IMR-90 (cell line): Measurements from ENCODE around the gene TMEM97. TPM values are rescaled to one million over a fixed set of nuclear protein-coding genes. Genes with fewer than 3 reads are reported as not detected.

ENCODE experiments used
- ATAC-seq: fragments of 200-7000 bp; cut with Tn5 transposase; 2 replicates; pipeline ENCODE4 v1.9.1; 2020; ENCODE audit warnings: low read depth, mild to moderate bottlenecking, moderate library complexity
- BruUV-seq: library from RNA; stranded (reverse); fragments of 400-500 nt; replicated peaks from 2 replicates; lab custom pipeline; 2021; lab: Mats Ljungman, UMichigan
- CTCF ChIA-PET: fragments of 300-600 bp; formaldehyde crosslinking; extraction: SDS; loops from one replicate; lab custom pipeline; 2021; ENCODE audit warnings: antibody characterized with exemption; lab: Yijun Ruan, JAX
- POLR2A ChIA-PET: fragments of 300-600 bp; sonication (Branson Sonifier 250); formaldehyde crosslinking; loops from one replicate; lab custom pipeline; 2022; ENCODE audit warnings: antibody characterized with exemption; ENCODE audit not compliant: unreplicated experiment; lab: Charles Lee
- DNase-seq: peaks from one replicate; pipeline ENCODE4 v3.0.0; 2013
- H2AFZ ChIP-seq: replicated peaks from 2 replicates; pipeline ENCODE3; 2013; ENCODE audit warnings: low read length, mild to moderate bottlenecking; ENCODE audit not compliant: poor library complexity
- H2AK5ac ChIP-seq: 2 replicates; pipeline ENCODE4 v1.6.1; 2013; ENCODE audit warnings: low read depth, low read length, inconsistent platforms
- H2AK9ac ChIP-seq: replicated peaks from 2 replicates; pipeline ENCODE3; 2013; ENCODE audit warnings: mild to moderate bottlenecking, low read depth, low read length, moderate library complexity; ENCODE audit not compliant: poor library complexity
- H2BK120ac ChIP-seq: 2 replicates; pipeline ENCODE4 v1.6.1; 2013; ENCODE audit warnings: low read depth, low read length, inconsistent platforms
- H2BK15ac ChIP-seq: 3 replicates; pipeline ENCODE4 v1.6.1; 2013; ENCODE audit warnings: low read depth, low read length, inconsistent platforms
- H2BK20ac ChIP-seq: 2 replicates; pipeline ENCODE4 v1.6.1; 2013; ENCODE audit warnings: low read depth, mild to moderate bottlenecking, inconsistent platforms, low read length, moderate library complexity
- H2BK5ac ChIP-seq: 2 replicates; pipeline ENCODE4 v1.6.1; 2013; ENCODE audit warnings: mild to moderate bottlenecking, low read depth, low read length, inconsistent platforms; ENCODE audit not compliant: poor library complexity, severe bottlenecking
- H3K14ac ChIP-seq: replicated peaks from 2 replicates; pipeline ENCODE4 v1.6.1; 2013; ENCODE audit warnings: low read depth, low read length, inconsistent platforms
- H3K18ac ChIP-seq: 2 replicates; pipeline ENCODE4 v1.6.1; 2013; ENCODE audit warnings: low read depth, low read length, control low read depth
- H3K23ac ChIP-seq: 2 replicates; pipeline ENCODE4 v1.6.1; 2013; ENCODE audit warnings: low read depth, low read length, inconsistent platforms
- H3K27ac ChIP-seq: 2 replicates; pipeline ENCODE4 v1.5.1; 2013; ENCODE audit warnings: mild to moderate bottlenecking, control low read depth, low read length; ENCODE audit not compliant: insufficient read depth
- H3K27me3 ChIP-seq: 2 replicates; pipeline ENCODE4 v1.6.1; 2013; ENCODE audit warnings: low read length; ENCODE audit not compliant: control insufficient read depth, insufficient read depth
- H3K36me3 ChIP-seq: 2 replicates; pipeline ENCODE4 v1.6.1; 2013; ENCODE audit warnings: low read length, mixed read lengths; ENCODE audit not compliant: control insufficient read depth, insufficient read depth
- H3K4ac ChIP-seq: 2 replicates; pipeline ENCODE4 v1.6.1; 2013; ENCODE audit warnings: low read depth, low read length, inconsistent platforms
- H3K4me1 ChIP-seq: 2 replicates; pipeline ENCODE4 v1.6.1; 2013; ENCODE audit warnings: low read length, mixed read lengths; ENCODE audit not compliant: control insufficient read depth, insufficient read depth
- H3K4me2 ChIP-seq: 2 replicates; pipeline ENCODE4 v1.6.1; 2013; ENCODE audit warnings: low read depth, mild to moderate bottlenecking, control low read depth, low read length, moderate library complexity
- H3K4me3 ChIP-seq: 2 replicates; pipeline ENCODE4 v1.5.1; 2013; ENCODE audit warnings: low read depth, mild to moderate bottlenecking, control low read depth, low read length, moderate library complexity; ENCODE audit not compliant: insufficient read depth
- H3K56ac ChIP-seq: 2 replicates; pipeline ENCODE4 v1.6.1; 2013; ENCODE audit warnings: low read length, inconsistent platforms; ENCODE audit not compliant: insufficient read depth; ENCODE audit errors: extremely low read depth
- H3K79me1 ChIP-seq, 2 experiments: 2 replicates each; pipeline ENCODE4 v1.6.1; 2013; ENCODE audit warnings: low read length in 2 of 2, inconsistent platforms in 1 of 2, low read depth in 1 of 2
- H3K9ac ChIP-seq: 2 replicates; pipeline ENCODE4 v1.6.1; 2013; ENCODE audit warnings: low read depth, low read length, control low read depth
- H3K9me1 ChIP-seq: 2 replicates; pipeline ENCODE4 v1.6.1; 2013; ENCODE audit warnings: low read length, inconsistent platforms; ENCODE audit not compliant: insufficient read depth
- H3K9me3 ChIP-seq: 2 replicates; pipeline ENCODE4 v1.6.1; 2013; ENCODE audit warnings: low read length; ENCODE audit not compliant: control insufficient read depth, insufficient read depth
- H4K20me1 ChIP-seq: 2 replicates; pipeline ENCODE4 v1.6.1; 2013; ENCODE audit warnings: low read length, inconsistent platforms; ENCODE audit not compliant: insufficient read depth
- H4K5ac ChIP-seq: 2 replicates; pipeline ENCODE4 v1.6.1; 2013; ENCODE audit warnings: mild to moderate bottlenecking, low read depth, low read length, control low read depth
- H4K8ac ChIP-seq, 2 experiments: 2 replicates each; pipeline ENCODE4 v1.6.1; 2013; ENCODE audit warnings: low read depth in 2 of 2, low read length in 2 of 2, control low read depth in 1 of 2, inconsistent platforms in 1 of 2
- H4K91ac ChIP-seq: 2 replicates; pipeline ENCODE4 v1.6.1; 2013; ENCODE audit warnings: low read depth, low read length, inconsistent platforms; ENCODE audit not compliant: insufficient read depth
- BHLHE40 ChIP-seq: fragments of 150-350 bp; IDR thresholded peaks from 2 replicates; pipeline ENCODE4 v1.6.1; 2016; ENCODE audit warnings: mild to moderate bottlenecking, low read depth, low read length
- CEBPB ChIP-seq: IDR thresholded peaks from 2 replicates; pipeline ENCODE4 v1.6.1; 2012; ENCODE audit warnings: low read depth, low read length, improper control_type of control experiment
- CHD1 ChIP-seq: IDR thresholded peaks from 2 replicates; pipeline ENCODE4 v1.6.1; 2012; ENCODE audit warnings: low read depth, low read length, improper control_type of control experiment
- FOS ChIP-seq: fragments of 150-350 bp; IDR thresholded peaks from 2 replicates; pipeline ENCODE4 v1.6.1; 2016; ENCODE audit warnings: low read depth, low read length
- MAFK ChIP-seq: IDR thresholded peaks from 2 replicates; pipeline ENCODE4 v1.6.1; 2012; ENCODE audit warnings: low read depth, low read length, improper control_type of control experiment
- MXI1 ChIP-seq: IDR thresholded peaks from 2 replicates; pipeline ENCODE4 v1.6.1; 2012; ENCODE audit warnings: low read depth, mild to moderate bottlenecking, low read length, moderate library complexity, borderline replicate concordance
- NFE2L2 ChIP-seq: fragments of 150-350 bp; IDR thresholded peaks from 2 replicates; pipeline ENCODE4 v1.6.1; 2016; ENCODE audit warnings: low read depth, mild to moderate bottlenecking, low read length
- RFX5 ChIP-seq: IDR thresholded peaks from 2 replicates; pipeline ENCODE4 v1.8.0; 2012; ENCODE audit warnings: low read depth, mild to moderate bottlenecking, low read length, moderate library complexity
- SMC3 ChIP-seq: fragments of 150-350 bp; IDR thresholded peaks from 2 replicates; pipeline ENCODE4 v1.6.1; 2016; ENCODE audit warnings: low read depth, mild to moderate bottlenecking, antibody characterized with exemption, low read length, moderate library complexity
- WGBS, 2 experiments: methylation state at CpG; one replicate each; pipeline versions ENCODE4 v1.1.5 to v1.1.7; 2013; ENCODE audit warnings: missing lambda C conversion rate in 2 of 2; ENCODE audit not compliant: insufficient read length in 1 of 2; ENCODE audit errors: extremely low coverage in 2 of 2; 5-methylcytosine and 5-hydroxymethylcytosine counted together
- dilution Hi-C: fragments of 300-500 bp; cut with HindIII; formaldehyde crosslinking; loops from one replicate; pipeline ENCODE4 v1.14.3; 2018; ENCODE audit warnings: low sequenced_read_pairs; ENCODE audit not compliant: unreplicated experiment
- in situ Hi-C: fragments of 300-500 bp; cut with MboI; formaldehyde crosslinking; loops from 3 replicates; pipeline ENCODE4 v1.14.3; 2019; ENCODE audit warnings: low sequenced_read_pairs, inconsistent platforms, mixed read lengths
- intact Hi-C: fragments of 100-400 bp; cut with micrococcal nuclease; formaldehyde crosslinking; loops from 2 replicates; pipeline ENCODE4 v1.10.0; 2022
- polyA plus RNA-seq, 3 experiments: library from polyadenylated mRNA; depleted of rRNA; stranded (reverse); fragments of >200 nt; gene quantifications; 2 replicates each; pipeline ENCODE4 v1.2.3, GENCODE V29; 2012; ENCODE audit warnings: low replicate concordance in 1 of 3
- total RNA-seq: library from RNA; depleted of rRNA; stranded (reverse); fragments of >200 nt; gene quantifications from 2 replicates; pipeline ENCODE4 v1.2.3, GENCODE V29; 2012
- TF ChIP-seq, protein P1 (sequence below): fragments of 150-350 bp; IDR thresholded peaks from 2 replicates; pipeline ENCODE4 v1.6.1; 2016; ENCODE audit warnings: low read depth, mild to moderate bottlenecking, low read length, moderate library complexity, borderline replicate concordance
- TF ChIP-seq, protein P2 (sequence below): conservative IDR thresholded peaks from 2 replicates; pipeline ENCODE4 v1.5.1; 2012; ENCODE audit warnings: mild to moderate bottlenecking, low read depth, low read length, improper control_type of control experiment

Gene TMEM97
- total and polyA plus RNA-seq, 2 of the 4 experiments (the other 2 are of a cell fraction) = 12.3 to 21.3 TPM

GRCh38 chr17:28344011-28344410 is 25.0 kb downstream of the TMEM97 start:
- intact Hi-C loops (no loop called here), dilution Hi-C loops (no loop called here), in situ Hi-C loops (loop anchor here (25.0 kb wide), 1 partner anchor 807 kb away; no protein-coding TSS in a partner anchor)
- Histone ChIP-seq H3K23ac (no peak overlapping the region), H3K4me3 (no peak overlapping the region), H4K20me1 (peaks cover 23% of the 10 kb centered on the region), H2BK5ac (no peak overlapping the region), H4K91ac (no peak overlapping the region), H3K9ac (no peak overlapping the region), H3K4ac (no peak overlapping the region), H4K5ac (no peak overlapping the region), H3K9me1 (peaks cover 16% of the 10 kb centered on the region; the same call in 1 of the 2 replicates), H2BK20ac (no peak overlapping the region), H4K8ac (no peak overlapping the region), H3K27me3 (no peaks in the 10 kb centered on the region), H3K4me2 (no peak overlapping the region), H3K18ac (no peak overlapping the region), H2BK15ac (no peak overlapping the region), H2AK5ac (no peak overlapping the region), H2AFZ (no peak overlapping the region), H3K56ac (no peak overlapping the region), H3K27ac (no peak overlapping the region), H2AK9ac (no peak overlapping the region), H3K9me3 (no peaks in the 10 kb centered on the region), H3K14ac (no peak overlapping the region), H3K79me1 (peaks cover 25 to 85% of the 10 kb centered on the region in 2 experiments), H3K36me3 (peaks cover 84% of the 10 kb centered on the region), H3K4me1 (peaks cover 16% of the 10 kb centered on the region), H2BK120ac (no peak overlapping the region)
- ChIA-PET POLR2A (no interaction called here), CTCF (no interaction called here)
- BruUV-seq = no TSS peak
- 100% methylated on average over 2 of the region's 9 CpGs; no CpG with 5 or more reads in 1 of the 2 experiments for WGBS, 2 experiments
- TF ChIP-seq MXI1 (no peak), CEBPB (no peak), NFE2L2 (no peak), BHLHE40 (no peak), RFX5 (no peak), SMC3 (no peak), CHD1 (no peak), FOS (no peak), MAFK (no peak)
- TF ChIP-seq, protein P1, sequence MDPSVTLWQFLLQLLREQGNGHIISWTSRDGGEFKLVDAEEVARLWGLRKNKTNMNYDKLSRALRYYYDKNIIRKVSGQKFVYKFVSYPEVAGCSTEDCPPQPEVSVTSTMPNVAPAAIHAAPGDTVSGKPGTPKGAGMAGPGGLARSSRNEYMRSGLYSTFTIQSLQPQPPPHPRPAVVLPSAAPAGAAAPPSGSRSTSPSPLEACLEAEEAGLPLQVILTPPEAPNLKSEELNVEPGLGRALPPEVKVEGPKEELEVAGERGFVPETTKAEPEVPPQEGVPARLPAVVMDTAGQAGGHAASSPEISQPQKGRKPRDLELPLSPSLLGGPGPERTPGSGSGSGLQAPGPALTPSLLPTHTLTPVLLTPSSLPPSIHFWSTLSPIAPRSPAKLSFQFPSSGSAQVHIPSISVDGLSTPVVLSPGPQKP = no peak
- TF ChIP-seq, protein P2, sequence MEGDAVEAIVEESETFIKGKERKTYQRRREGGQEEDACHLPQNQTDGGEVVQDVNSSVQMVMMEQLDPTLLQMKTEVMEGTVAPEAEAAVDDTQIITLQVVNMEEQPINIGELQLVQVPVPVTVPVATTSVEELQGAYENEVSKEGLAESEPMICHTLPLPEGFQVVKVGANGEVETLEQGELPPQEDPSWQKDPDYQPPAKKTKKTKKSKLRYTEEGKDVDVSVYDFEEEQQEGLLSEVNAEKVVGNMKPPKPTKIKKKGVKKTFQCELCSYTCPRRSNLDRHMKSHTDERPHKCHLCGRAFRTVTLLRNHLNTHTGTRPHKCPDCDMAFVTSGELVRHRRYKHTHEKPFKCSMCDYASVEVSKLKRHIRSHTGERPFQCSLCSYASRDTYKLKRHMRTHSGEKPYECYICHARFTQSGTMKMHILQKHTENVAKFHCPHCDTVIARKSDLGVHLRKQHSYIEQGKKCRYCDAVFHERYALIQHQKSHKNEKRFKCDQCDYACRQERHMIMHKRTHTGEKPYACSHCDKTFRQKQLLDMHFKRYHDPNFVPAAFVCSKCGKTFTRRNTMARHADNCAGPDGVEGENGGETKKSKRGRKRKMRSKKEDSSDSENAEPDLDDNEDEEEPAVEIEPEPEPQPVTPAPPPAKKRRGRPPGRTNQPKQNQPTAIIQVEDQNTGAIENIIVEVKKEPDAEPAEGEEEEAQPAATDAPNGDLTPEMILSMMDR = no peak
- ATAC-seq (no peak), DNase-seq (no peak)
